GM12878 (cell line): ENCODE results near the gene UNC13D. TPM values are rescaled to one million over a fixed set of nuclear protein-coding genes. Genes with fewer than 3 reads are reported as not detected.

Experiments
- BCLAF1 ChIP-seq: fragments of 450-650 bp; IDR thresholded peaks from 2 replicates; pipeline ENCODE4 v1.6.1; 2017; ENCODE audit warnings: antibody characterized with exemption, mild to moderate bottlenecking, moderate library complexity
- CHD4 ChIP-seq: fragments of 200-600 bp; sonication (generic); IDR thresholded peaks from 2 replicates; pipeline ENCODE4 v1.6.1; 2016; ENCODE audit warnings: mild to moderate bottlenecking
- CUX1 ChIP-seq: IDR thresholded peaks from 2 replicates; pipeline ENCODE4 v1.6.1; 2012; ENCODE audit warnings: improper control_type of control experiment, low read depth, low read length; ENCODE audit not compliant: insufficient replicate concordance
- NFYA ChIP-seq: IDR thresholded peaks from 2 replicates; pipeline ENCODE4 v1.6.1; 2011; ENCODE audit warnings: low read depth, mild to moderate bottlenecking, low read length, improper control_type of control experiment, borderline replicate concordance
- POLR2AphosphoS5 ChIP-seq: IDR thresholded peaks from 2 replicates; pipeline ENCODE4 v1.6.1; 2011; ENCODE audit warnings: mild to moderate bottlenecking, low read length, inconsistent platforms
- SMAD1 ChIP-seq: fragments of 450-650 bp; IDR thresholded peaks from 2 replicates; pipeline ENCODE4 v1.6.1; 2018; ENCODE audit warnings: mild to moderate bottlenecking, low read depth; ENCODE audit not compliant: partially characterized antibody
- SMARCA5 ChIP-seq: fragments of 450-650 bp; IDR thresholded peaks from 2 replicates; pipeline ENCODE4 v1.6.1; 2017; ENCODE audit warnings: mild to moderate bottlenecking
- SUPT20H ChIP-seq: IDR thresholded peaks from 2 replicates; pipeline ENCODE4 v1.6.1; 2011; ENCODE audit warnings: low read depth, mild to moderate bottlenecking, low read length, moderate library complexity, borderline replicate concordance; ENCODE audit not compliant: control insufficient read depth
- ZNF24 ChIP-seq: fragments of 450-650 bp; IDR thresholded peaks from 2 replicates; pipeline ENCODE4 v1.6.1; 2017; ENCODE audit warnings: antibody characterized with exemption, mild to moderate bottlenecking
- ZNF274 ChIP-seq: IDR thresholded peaks from one replicate; pipeline ENCODE4 v1.8.0; 2011; ENCODE audit not compliant: insufficient read length, insufficient read depth
- ZNF687 ChIP-seq: fragments of 450-650 bp; IDR thresholded peaks from 2 replicates; pipeline ENCODE4 v1.6.1; 2017; ENCODE audit warnings: mild to moderate bottlenecking, moderate library complexity
- polyA plus RNA-seq, 11 experiments: library from polyadenylated mRNA; depleted of rRNA in 4 of 11; unstranded in 6 of 11; stranded (reverse) in 5 of 11; fragments of >200 nt; fragmentation: Nextera tagmentation in 4 of 11; fragmentation: Illumina TruSeq in 1 of 11; extraction: Ambion mirVana in 4 of 11; extraction: Trizol in 1 of 11; gene quantifications; 1 replicate in 1 of 11; 2 replicates in 10 of 11; pipeline versions ENCODE4 v1.2.1 to v1.2.3, GENCODE V29; 2011 to 2016; ENCODE audit warnings: inconsistent platforms in 2 of 11, missing spikeins in 2 of 11, low read depth in 1 of 11
- total RNA-seq, 4 experiments: library from RNA; depleted of rRNA in 3 of 4; stranded (reverse); fragments of >200 nt in 3 of 4; fragmentation: Illumina TruSeq in 1 of 4; extraction: Trizol in 1 of 4; gene quantifications; 2 replicates each; pipeline versions ENCODE4 v1.2.1 to v1.2.3, GENCODE V29; 2013 to 2021

UNC13D gene
- total and polyA plus RNA-seq, 10 of the 15 experiments (the other 5 are each of a cell fraction or from before 2014, with no cell fraction given) = 0.32 to 63.9 (median 25.2) TPM

- TF ChIP-seq ZNF687 (no peak), BCLAF1 (no peak), SMARCA5 (no peak), SUPT20H (no peak), CUX1 (no peak), ZNF24 (no peak), NFYA (no peak), POLR2AphosphoS5 (no peak), CHD4 (no peak), ZNF274 (no peak), SMAD1 (no peak)
Observed at GRCh38 chr17:75875182-75875939, 31.2 kb upstream of the UNC13D start (continued).
